NCI-H2029 (cell line): ENCODE results near the gene CDYL2.

Experiments used
- DNase-seq: peaks from one replicate; lab custom pipeline; 2025; lab: John Stamatoyannopoulos, UW

The CDYL2 gene

GRCh38 chr16:80594756-80595155 is 209.6 kb downstream of the CDYL2 start:
- no peak for DNase-seq

- DNase-seq, result no peak
These were observed 212.1 kb downstream of the CDYL2 start for GRCh38 chr16:80592273-80592672.

GRCh38 chr16:80591071-80591915 is 213.1 kb downstream of the CDYL2 start:
- no peak for DNase-seq

- DNase-seq, result no peak
These were observed 217.3 kb downstream of the CDYL2 start for GRCh38 chr16:80587071-80587470.

GRCh38 chr16:80586476-80586875 is 217.9 kb downstream of the CDYL2 start:
- DNase-seq, result no peak

GRCh38 chr16:80585764-80586163 is 218.6 kb downstream of the CDYL2 start:
- DNase-seq, result no peak

GRCh38 chr16:80583466-80583865 is 220.9 kb downstream of the CDYL2 start:
- no peak for DNase-seq

GRCh38 chr16:80580109-80580832 is 224.1 kb downstream of the CDYL2 start:
- no peak for DNase-seq

GRCh38 chr16:80577485-80578280 is 226.7 kb downstream of the CDYL2 start:
- DNase-seq, result no peak

- DNase-seq, result no peak
These were observed 228.0 kb downstream of the CDYL2 start for GRCh38 chr16:80576343-80576912.

GRCh38 chr16:80573700-80574120 is 230.7 kb downstream of the CDYL2 start:
- no peak for DNase-seq

GRCh38 chr16:80570106-80570478 is 234.3 kb downstream of the CDYL2 start:
- DNase-seq, result no peak

- DNase-seq, result no peak
These were observed 234.8 kb downstream of the CDYL2 start for GRCh38 chr16:80569440-80570105.

GRCh38 chr16:80564394-80564793 is 240.0 kb downstream of the CDYL2 start:
- no peak for DNase-seq

- DNase-seq, result no peak
These were observed 241.3 kb downstream of the CDYL2 start for GRCh38 chr16:80563066-80563465.

GRCh38 chr16:80559369-80559768 is 245.0 kb downstream of the CDYL2 start:
- DNase-seq, result no peak

- no peak for DNase-seq
These were observed 247.4 kb downstream of the CDYL2 start for GRCh38 chr16:80557037-80557436.

GRCh38 chr16:80556481-80556880 is 247.9 kb downstream of the CDYL2 start:
- DNase-seq, result no peak

- no peak for DNase-seq
These were observed 250.4 kb downstream of the CDYL2 start for GRCh38 chr16:80554033-80554432.

GRCh38 chr16:80552277-80552676 is 252.1 kb downstream of the CDYL2 start:
- DNase-seq, result no peak
